K562 (cell line): ENCODE measurements around the gene RACK1. TPM values are rescaled to one million over a fixed set of nuclear protein-coding genes. Genes with fewer than 3 reads are reported as not detected.

Experiments
- HDAC3 ChIP-seq: fragments of 450-650 bp; IDR thresholded peaks from 2 replicates; pipeline ENCODE4 v1.6.1; 2018; ENCODE audit warnings: borderline replicate concordance, mild to moderate bottlenecking, moderate library complexity; ENCODE audit not compliant: partially characterized antibody
- ILF3 ChIP-seq: fragments of 450-650 bp; IDR thresholded peaks from 2 replicates; pipeline ENCODE4 v1.6.1; 2018; ENCODE audit warnings: antibody characterized with exemption, mild to moderate bottlenecking, moderate library complexity, borderline replicate concordance
- KAT8 ChIP-seq: fragments of 450-650 bp; IDR thresholded peaks from 2 replicates; pipeline ENCODE4 v1.6.1; 2016; ENCODE audit warnings: low read depth, mild to moderate bottlenecking
- MCM3 ChIP-seq: fragments of 450-650 bp; IDR thresholded peaks from 2 replicates; pipeline ENCODE4 v1.6.1; 2016
- NR2F6 ChIP-seq: fragments of 450-650 bp; formaldehyde crosslinking; IDR thresholded peaks from 2 replicates; pipeline ENCODE4 v1.4.0; 2020; ENCODE audit warnings: mild to moderate bottlenecking
- POLR2AphosphoS5 ChIP-seq: IDR thresholded peaks from 2 replicates; pipeline ENCODE4 v1.6.1; 2011; ENCODE audit warnings: mild to moderate bottlenecking, low read depth, low read length, moderate library complexity; ENCODE audit not compliant: control insufficient read depth, insufficient read depth
- RB1 ChIP-seq: fragments of 450-650 bp; IDR thresholded peaks from 2 replicates; pipeline ENCODE4 v1.6.1; 2017; ENCODE audit warnings: low read depth, mild to moderate bottlenecking
- SLC30A9 ChIP-seq: fragments of 250-450 bp; sonication (Bioruptor Pico); IDR thresholded peaks from 2 replicates; pipeline ENCODE4 v1.8.0; 2022; ENCODE audit warnings: mild to moderate bottlenecking, moderate library complexity
- TFE3 ChIP-seq: fragments of 450-650 bp; formaldehyde crosslinking; IDR thresholded peaks from 2 replicates; pipeline ENCODE4 v1.4.0; 2020; ENCODE audit warnings: mild to moderate bottlenecking, mixed read lengths
- ZNF384 ChIP-seq: IDR thresholded peaks from 2 replicates; pipeline ENCODE4 v1.6.1; 2012; ENCODE audit warnings: low read depth, low read length, improper control_type of control experiment
- ZNF431 ChIP-seq: sonication (generic); formaldehyde crosslinking; IDR thresholded peaks from 2 replicates; pipeline ENCODE4 v1.8.0; 2022; ENCODE audit warnings: mild to moderate bottlenecking, missing genetic modification reagents
- ZNF507 ChIP-seq: conservative IDR thresholded peaks from 2 replicates; pipeline ENCODE4 v1.6.1; 2017; ENCODE audit warnings: missing genetic modification characterization, missing compliant biosample characterization
- ZNF551 ChIP-seq: fragments of 250-450 bp; sonication (Bioruptor Pico); IDR thresholded peaks from 2 replicates; pipeline ENCODE4 v1.5.0; 2021; ENCODE audit warnings: mild to moderate bottlenecking, moderate library complexity
- ZNF668 ChIP-seq: fragments of 250-450 bp; sonication (Bioruptor Pico); IDR thresholded peaks from 2 replicates; pipeline ENCODE4 v1.8.0; 2022; ENCODE audit warnings: mild to moderate bottlenecking, inconsistent platforms
- polyA plus RNA-seq, 8 experiments: library from polyadenylated mRNA; depleted of rRNA in 4 of 8; stranded (reverse) in 5 of 8; unstranded in 3 of 8; fragments of >200 nt; fragmentation: Nextera tagmentation in 2 of 8; fragmentation: Illumina TruSeq in 1 of 8; extraction: Ambion mirVana in 2 of 8; extraction: Trizol in 1 of 8; gene quantifications; 2 replicates each; pipeline versions ENCODE4 v1.2.1 to v1.2.3, GENCODE V29; 2011 to 2014; ENCODE audit warnings: inconsistent platforms in 1 of 8, missing spikeins in 1 of 8
- total RNA-seq, 7 experiments: library from RNA; depleted of rRNA in 6 of 7; stranded (reverse); fragments of >200 nt in 6 of 7; fragmentation: Illumina TruSeq in 2 of 7; extraction: Trizol in 2 of 7; gene quantifications; 2 replicates each; pipeline versions ENCODE4 v1.2.1 to v1.2.3, GENCODE V29; 2011 to 2021; ENCODE audit warnings: low replicate concordance in 1 of 7
- TF ChIP-seq, protein P1 (sequence below): sonication (generic); formaldehyde crosslinking; IDR thresholded peaks from 2 replicates; pipeline ENCODE4 v1.5.0; 2020; ENCODE audit warnings: missing genetic modification reagents
- TF ChIP-seq, protein P2 (sequence below): sonication (generic); formaldehyde crosslinking; IDR thresholded peaks from 2 replicates; pipeline ENCODE4 v1.8.1; 2023; ENCODE audit warnings: mild to moderate bottlenecking, missing genetic modification reagents, moderate library complexity
- TF ChIP-seq, protein P3 (sequence below): fragments of 250-450 bp; sonication (Bioruptor Pico); IDR thresholded peaks from 2 replicates; pipeline ENCODE4 v1.9.0; 2021; ENCODE audit warnings: mild to moderate bottlenecking, inconsistent platforms
- TF ChIP-seq, protein P4 (sequence below): sonication (generic); formaldehyde crosslinking; IDR thresholded peaks from 2 replicates; pipeline ENCODE4 v1.8.0; 2022; ENCODE audit warnings: missing genetic modification reagents, mild to moderate bottlenecking, borderline replicate concordance
- TF ChIP-seq, protein P5 (sequence below): fragments of 450-650 bp; formaldehyde crosslinking; IDR thresholded peaks from 2 replicates; pipeline ENCODE4 v1.4.0; 2022; ENCODE audit warnings: mild to moderate bottlenecking, moderate library complexity

The RACK1 gene
- total and polyA plus RNA-seq, 9 of the 15 experiments (the other 6 are each of a cell fraction or from before 2014, with no cell fraction given): 2,303 to 5,311 (median 3,833) TPM

DNA sequence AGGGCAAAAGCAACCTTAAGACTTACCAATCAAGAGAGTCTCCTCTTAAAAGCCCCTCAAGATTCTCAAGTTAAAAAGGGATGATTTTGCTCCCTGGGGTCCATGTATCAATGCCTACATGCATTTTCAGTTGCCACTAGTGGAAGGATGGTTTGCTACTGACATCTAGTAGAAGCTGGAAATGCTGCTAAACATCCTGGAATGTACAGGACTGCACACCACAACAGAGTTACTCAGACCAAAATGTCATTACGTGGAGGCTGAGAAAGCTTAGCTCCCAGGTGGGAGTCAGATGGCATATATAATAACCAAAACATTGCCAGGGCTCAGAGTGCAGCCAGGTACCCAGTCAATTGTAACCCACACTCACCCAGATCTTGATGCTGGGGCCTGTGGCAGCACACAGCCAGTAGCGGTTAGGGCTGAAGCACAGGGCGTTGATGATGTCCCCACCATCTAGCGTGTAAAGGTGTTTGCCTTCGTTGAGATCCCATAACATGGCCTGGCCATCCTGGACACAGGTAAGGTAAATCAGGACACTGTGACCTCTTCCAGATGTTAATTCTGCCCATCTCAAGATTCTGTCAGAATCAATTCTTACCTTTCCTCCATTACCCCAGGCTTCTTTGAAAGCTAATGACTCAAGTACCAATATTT lies 5.8 kb downstream of the RACK1 start (continued):
- TF ChIP-seq MCM3 (no peak), POLR2AphosphoS5 (peak; percentile 38), ZNF431 (CRISPR knock-in tag) (no peak), RB1 (no peak), ZNF551 (no peak), NR2F6 (CRISPR knock-in tag) (no peak), ZNF668 (CRISPR knock-in tag) (no peak), SLC30A9 (CRISPR knock-in tag) (no peak), KAT8 (no peak), ILF3 (0 out of 2 replicates have a peak, but pooled peaks have one; percentile 9), ZNF507 (tag) (no peak), HDAC3 (no peak), TFE3 (CRISPR knock-in tag) (no peak), ZNF384 (no peak)
- TF ChIP-seq, protein P1, sequence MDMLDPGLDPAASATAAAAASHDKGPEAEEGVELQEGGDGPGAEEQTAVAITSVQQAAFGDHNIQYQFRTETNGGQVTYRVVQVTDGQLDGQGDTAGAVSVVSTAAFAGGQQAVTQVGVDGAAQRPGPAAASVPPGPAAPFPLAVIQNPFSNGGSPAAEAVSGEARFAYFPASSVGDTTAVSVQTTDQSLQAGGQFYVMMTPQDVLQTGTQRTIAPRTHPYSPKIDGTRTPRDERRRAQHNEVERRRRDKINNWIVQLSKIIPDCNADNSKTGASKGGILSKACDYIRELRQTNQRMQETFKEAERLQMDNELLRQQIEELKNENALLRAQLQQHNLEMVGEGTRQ (CRISPR knock-in tag): no peak
- TF ChIP-seq, protein P2, sequence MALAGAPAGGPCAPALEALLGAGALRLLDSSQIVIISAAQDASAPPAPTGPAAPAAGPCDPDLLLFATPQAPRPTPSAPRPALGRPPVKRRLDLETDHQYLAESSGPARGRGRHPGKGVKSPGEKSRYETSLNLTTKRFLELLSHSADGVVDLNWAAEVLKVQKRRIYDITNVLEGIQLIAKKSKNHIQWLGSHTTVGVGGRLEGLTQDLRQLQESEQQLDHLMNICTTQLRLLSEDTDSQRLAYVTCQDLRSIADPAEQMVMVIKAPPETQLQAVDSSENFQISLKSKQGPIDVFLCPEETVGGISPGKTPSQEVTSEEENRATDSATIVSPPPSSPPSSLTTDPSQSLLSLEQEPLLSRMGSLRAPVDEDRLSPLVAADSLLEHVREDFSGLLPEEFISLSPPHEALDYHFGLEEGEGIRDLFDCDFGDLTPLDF (CRISPR knock-in tag): 0 out of 2 replicates have a peak, but pooled peaks have one; percentile 24
- TF ChIP-seq, protein P3, sequence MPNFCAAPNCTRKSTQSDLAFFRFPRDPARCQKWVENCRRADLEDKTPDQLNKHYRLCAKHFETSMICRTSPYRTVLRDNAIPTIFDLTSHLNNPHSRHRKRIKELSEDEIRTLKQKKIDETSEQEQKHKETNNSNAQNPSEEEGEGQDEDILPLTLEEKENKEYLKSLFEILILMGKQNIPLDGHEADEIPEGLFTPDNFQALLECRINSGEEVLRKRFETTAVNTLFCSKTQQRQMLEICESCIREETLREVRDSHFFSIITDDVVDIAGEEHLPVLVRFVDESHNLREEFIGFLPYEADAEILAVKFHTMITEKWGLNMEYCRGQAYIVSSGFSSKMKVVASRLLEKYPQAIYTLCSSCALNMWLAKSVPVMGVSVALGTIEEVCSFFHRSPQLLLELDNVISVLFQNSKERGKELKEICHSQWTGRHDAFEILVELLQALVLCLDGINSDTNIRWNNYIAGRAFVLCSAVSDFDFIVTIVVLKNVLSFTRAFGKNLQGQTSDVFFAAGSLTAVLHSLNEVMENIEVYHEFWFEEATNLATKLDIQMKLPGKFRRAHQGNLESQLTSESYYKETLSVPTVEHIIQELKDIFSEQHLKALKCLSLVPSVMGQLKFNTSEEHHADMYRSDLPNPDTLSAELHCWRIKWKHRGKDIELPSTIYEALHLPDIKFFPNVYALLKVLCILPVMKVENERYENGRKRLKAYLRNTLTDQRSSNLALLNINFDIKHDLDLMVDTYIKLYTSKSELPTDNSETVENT (CRISPR knock-in tag): peak; percentile 59; the same call in 1 of the 2 replicates
- TF ChIP-seq, protein P4, sequence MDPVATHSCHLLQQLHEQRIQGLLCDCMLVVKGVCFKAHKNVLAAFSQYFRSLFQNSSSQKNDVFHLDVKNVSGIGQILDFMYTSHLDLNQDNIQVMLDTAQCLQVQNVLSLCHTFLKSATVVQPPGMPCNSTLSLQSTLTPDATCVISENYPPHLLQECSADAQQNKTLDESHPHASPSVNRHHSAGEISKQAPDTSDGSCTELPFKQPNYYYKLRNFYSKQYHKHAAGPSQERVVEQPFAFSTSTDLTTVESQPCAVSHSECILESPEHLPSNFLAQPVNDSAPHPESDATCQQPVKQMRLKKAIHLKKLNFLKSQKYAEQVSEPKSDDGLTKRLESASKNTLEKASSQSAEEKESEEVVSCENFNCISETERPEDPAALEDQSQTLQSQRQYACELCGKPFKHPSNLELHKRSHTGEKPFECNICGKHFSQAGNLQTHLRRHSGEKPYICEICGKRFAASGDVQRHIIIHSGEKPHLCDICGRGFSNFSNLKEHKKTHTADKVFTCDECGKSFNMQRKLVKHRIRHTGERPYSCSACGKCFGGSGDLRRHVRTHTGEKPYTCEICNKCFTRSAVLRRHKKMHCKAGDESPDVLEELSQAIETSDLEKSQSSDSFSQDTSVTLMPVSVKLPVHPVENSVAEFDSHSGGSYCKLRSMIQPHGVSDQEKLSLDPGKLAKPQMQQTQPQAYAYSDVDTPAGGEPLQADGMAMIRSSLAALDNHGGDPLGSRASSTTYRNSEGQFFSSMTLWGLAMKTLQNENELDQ (CRISPR knock-in tag): no peak
- TF ChIP-seq, protein P5, sequence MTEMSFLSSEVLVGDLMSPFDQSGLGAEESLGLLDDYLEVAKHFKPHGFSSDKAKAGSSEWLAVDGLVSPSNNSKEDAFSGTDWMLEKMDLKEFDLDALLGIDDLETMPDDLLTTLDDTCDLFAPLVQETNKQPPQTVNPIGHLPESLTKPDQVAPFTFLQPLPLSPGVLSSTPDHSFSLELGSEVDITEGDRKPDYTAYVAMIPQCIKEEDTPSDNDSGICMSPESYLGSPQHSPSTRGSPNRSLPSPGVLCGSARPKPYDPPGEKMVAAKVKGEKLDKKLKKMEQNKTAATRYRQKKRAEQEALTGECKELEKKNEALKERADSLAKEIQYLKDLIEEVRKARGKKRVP: no peak
